HEK293 (cell line): ENCODE data around the gene GFRAL.

Source experiments
- CTCF ChIA-PET: fragments of 350-600 bp; formaldehyde crosslinking; extraction: SDS; loops from one replicate; lab custom pipeline; 2021; ENCODE audit warnings: antibody characterized with exemption; lab: Yijun Ruan, JAX
- POLR2A ChIA-PET: fragments of 300-600 bp; formaldehyde crosslinking; extraction: SDS; loops from one replicate; lab custom pipeline; 2020; ENCODE audit warnings: antibody characterized with exemption, inconsistent platforms; lab: Yijun Ruan, JAX
- H3K27ac ChIP-seq: fragments of 200-500 bp; sonication (Bioruptor generic); 2 replicates; pipeline ENCODE4 v1.5.1; 2014; ENCODE audit warnings: low read depth, low read length, control low read depth, inconsistent platforms; ENCODE audit errors: extremely low read depth
- H3K36me3 ChIP-seq, 2 experiments: fragments of 200-500 bp in 1 of 2; sonication (Bioruptor generic) in 1 of 2; 1 replicate in 1 of 2; 2 replicates in 1 of 2; pipeline ENCODE4 v1.5.1; 2014 to 2017; ENCODE audit warnings: inconsistent platforms in 2 of 2, low read length in 2 of 2; ENCODE audit not compliant: control insufficient read depth in 2 of 2, insufficient read depth in 1 of 2
- H3K4me1 ChIP-seq: fragments of 200-500 bp; sonication (Bioruptor generic); 2 replicates; pipeline ENCODE4 v1.5.1; 2014; ENCODE audit warnings: mild to moderate bottlenecking, low read length, inconsistent platforms; ENCODE audit not compliant: control insufficient read depth, insufficient read depth
- H3K4me3 ChIP-seq: 2 replicates; pipeline ENCODE4 v1.5.1; 2011; ENCODE audit warnings: low read depth, mild to moderate bottlenecking, control low read depth, low read length, moderate library complexity
- H3K9me3 ChIP-seq: fragments of 200-500 bp; sonication (Bioruptor generic); 2 replicates; pipeline ENCODE4 v1.5.1; 2014; ENCODE audit warnings: low read depth, low read length, inconsistent platforms; ENCODE audit not compliant: control insufficient read depth, insufficient read depth
- SCRT1 ChIP-seq: fragments of 450-650 bp; formaldehyde crosslinking; IDR thresholded peaks from 2 replicates; pipeline ENCODE4 v1.5.1; 2016; ENCODE audit warnings: missing biosample characterization, missing genetic modification characterization, borderline replicate concordance
- SCRT2 ChIP-seq: fragments of 450-650 bp; formaldehyde crosslinking; IDR thresholded peaks from 2 replicates; pipeline ENCODE4 v1.5.1; 2016; ENCODE audit warnings: missing biosample characterization, missing genetic modification characterization
- ZNF596 ChIP-seq: fragments of 450-650 bp; IDR thresholded peaks from 2 replicates; pipeline ENCODE4 v1.5.0; 2018; ENCODE audit warnings: missing biosample characterization, mild to moderate bottlenecking, missing genetic modification characterization, moderate library complexity

The GFRAL gene

GRCh38 chr6:55450005-55450404, 122.7 kb downstream of the GFRAL start:
- H3K36me3 ChIP-seq = no peaks in the 10 kb centered on the region
- no peaks in the 10 kb centered on the region for H3K9me3 ChIP-seq
- H3K4me3 ChIP-seq = no peak overlapping the region
- H3K4me1 ChIP-seq = no peaks in the 10 kb centered on the region
- H3K27ac ChIP-seq = no peak overlapping the region
- ChIA-PET CTCF (interaction anchor here (0.6 to 7.2 kb wide), 7 partner anchors 463 to 1122 kb away, joined by 3 to 101 read pairs (median 3); no protein-coding TSS in a partner anchor), POLR2A (no interaction called here)
- TF ChIP-seq ZNF596 (tag by site-specific recombination) (no peak), SCRT1 (tag by site-specific recombination) (0 out of 2 replicates have a peak, but pooled peaks have one; percentile 27), SCRT2 (peak; percentile 66; the same call in 1 of the 2 replicates)
- TF ChIP-seq, all 188 proteins: peak for 2
